Measurements from ENCODE around the gene PSMB7. TPM values are rescaled to one million over a fixed set of nuclear protein-coding genes. Genes with fewer than 3 reads are reported as not detected.

PSMB7 gene
- total RNA-seq, 1 donor from 2014 or later, result 183 TPM

GRCh38 chr9:124364141-124364540 is 51.1 kb downstream of the PSMB7 start:
- Mint-ChIP-seq H3K4me3 (ENCODE audit: unreplicated experiment) (no peak overlapping the region), H3K36me3 (ENCODE audit: low read depth, unreplicated experiment) (peaks cover 6% of the 10 kb centered on the region), H3K9me3 (ENCODE audit: unreplicated experiment) (no peaks in the 10 kb centered on the region), H3K4me1 (ENCODE audit: low read depth, unreplicated experiment) (peaks cover 42% of the 10 kb centered on the region), H3K27ac (ENCODE audit: unreplicated experiment) (no peak overlapping the region), H3K27me3 (ENCODE audit: low read depth, unreplicated experiment) (no peaks in the 10 kb centered on the region)
- peaks cover 27% of the 10 kb centered on the region for H3K4me1 ChIP-seq (ENCODE audit: insufficient read depth, low read length)
- FAIRE-seq (no peak), DNase-seq (ENCODE audit: low read depth) (no peak)
- no peaks in the 10 kb centered on the region for H3K9me3 ChIP-seq (ENCODE audit: insufficient read depth, low read depth, low read length)
- peaks cover 99% of the 10 kb centered on the region for H3K79me2 ChIP-seq (ENCODE audit: insufficient read depth, low read length)
- peaks cover 3% of the 10 kb centered on the region for H3K36me3 ChIP-seq (ENCODE audit: insufficient read depth, low read length)
- H3K4me2 ChIP-seq (ENCODE audit: low read length), result no peak overlapping the region
- no peak overlapping the region for H3K9ac ChIP-seq (ENCODE audit: low read length)
- H4K20me1 ChIP-seq (ENCODE audit: insufficient read depth, low read length), result peaks cover 92% of the 10 kb centered on the region
- H3K4me3 ChIP-seq (ENCODE audit: insufficient read depth, low read depth, low read length), result no peak overlapping the region
- no peak for TF ChIP-seq CTCF (IDR thresholded peaks at IDR 0.05; ENCODE audit: insufficient read depth, low read depth, low read length)
- no peak for TF ChIP-seq EZH2 (IDR thresholded peaks at IDR 0.05; ENCODE audit: insufficient read depth, low read length)
- no peaks in the 10 kb centered on the region for H3K27me3 ChIP-seq (ENCODE audit: insufficient read depth, low read length)
- no peak overlapping the region for H3K27ac ChIP-seq (ENCODE audit: low read depth, low read length)
- H2AFZ ChIP-seq (ENCODE audit: low read depth, low read length), result no peak overlapping the region

- TF ChIP-seq EZH2 (IDR thresholded peaks at IDR 0.05; ENCODE audit: insufficient read depth, low read length) (no peak), CTCF (IDR thresholded peaks at IDR 0.05; ENCODE audit: insufficient read depth, low read depth, low read length) (no peak)
- Histone ChIP-seq H3K4me2 (ENCODE audit: low read length) (peak overlapping the region; percentile 42), H3K4me1 (ENCODE audit: insufficient read depth, low read length) (peaks cover 27% of the 10 kb centered on the region), H3K9ac (ENCODE audit: low read length) (no peak overlapping the region), H2AFZ (ENCODE audit: low read depth, low read length) (no peak overlapping the region), H3K4me3 (ENCODE audit: insufficient read depth, low read depth, low read length) (no peak overlapping the region), H3K79me2 (ENCODE audit: insufficient read depth, low read length) (peaks cover 99% of the 10 kb centered on the region), H3K27ac (ENCODE audit: low read depth, low read length) (peak overlapping the region; percentile 38), H3K9me3 (ENCODE audit: insufficient read depth, low read depth, low read length) (no peaks in the 10 kb centered on the region), H4K20me1 (ENCODE audit: insufficient read depth, low read length) (peaks cover 92% of the 10 kb centered on the region), H3K36me3 (ENCODE audit: insufficient read depth, low read length) (peaks cover 3% of the 10 kb centered on the region), H3K27me3 (ENCODE audit: insufficient read depth, low read length) (no peaks in the 10 kb centered on the region)
- H3K9me3 Mint-ChIP-seq (ENCODE audit: unreplicated experiment), result no peaks in the 10 kb centered on the region
- H3K36me3 Mint-ChIP-seq (ENCODE audit: low read depth, unreplicated experiment), result peaks cover 6% of the 10 kb centered on the region
- H3K27ac Mint-ChIP-seq (ENCODE audit: unreplicated experiment), result peak overlapping the region; percentile 38
- peaks cover 39% of the 10 kb centered on the region for H3K4me1 Mint-ChIP-seq (ENCODE audit: low read depth, unreplicated experiment)
- H3K4me3 Mint-ChIP-seq (ENCODE audit: unreplicated experiment), result peak overlapping the region; percentile 52
- DNase-seq (ENCODE audit: low read depth), result peak; percentile 89
- no peak for FAIRE-seq
- no peaks in the 10 kb centered on the region for H3K27me3 Mint-ChIP-seq (ENCODE audit: low read depth, unreplicated experiment)
Measured at GRCh38 chr9:124363326-124364096, 51.7 kb downstream of the PSMB7 start.

GRCh38 chr9:124361128-124361527 is 54.1 kb downstream of the PSMB7 start:
- peaks cover 34% of the 10 kb centered on the region for H3K4me1 Mint-ChIP-seq (ENCODE audit: low read depth, unreplicated experiment)

More at GRCh38 chr9:124361128-124361527, 54.1 kb downstream of the PSMB7 start:
- peaks cover 96% of the 10 kb centered on the region for H4K20me1 ChIP-seq (ENCODE audit: insufficient read depth, low read length)
- no peak overlapping the region for H3K4me3 ChIP-seq (ENCODE audit: insufficient read depth, low read depth, low read length)
- H3K27me3 ChIP-seq (ENCODE audit: insufficient read depth, low read length), result no peaks in the 10 kb centered on the region
- H3K9ac ChIP-seq (ENCODE audit: low read length), result no peak overlapping the region
- Mint-ChIP-seq H3K36me3 (ENCODE audit: low read depth, unreplicated experiment) (peaks cover 4% of the 10 kb centered on the region), H3K27ac (ENCODE audit: unreplicated experiment) (no peak overlapping the region), H3K4me3 (ENCODE audit: unreplicated experiment) (no peak overlapping the region), H3K27me3 (ENCODE audit: low read depth, unreplicated experiment) (no peaks in the 10 kb centered on the region), H3K9me3 (ENCODE audit: unreplicated experiment) (no peaks in the 10 kb centered on the region)
- H3K27ac ChIP-seq (ENCODE audit: low read depth, low read length), result no peak overlapping the region
- no peaks in the 10 kb centered on the region for H3K9me3 ChIP-seq (ENCODE audit: insufficient read depth, low read depth, low read length)
- FAIRE-seq (no peak), DNase-seq (ENCODE audit: low read depth) (no peak)
- no peak overlapping the region for H2AFZ ChIP-seq (ENCODE audit: low read depth, low read length)
- H3K79me2 ChIP-seq (ENCODE audit: insufficient read depth, low read length), result peaks cover 99% of the 10 kb centered on the region
- H3K4me1 ChIP-seq (ENCODE audit: insufficient read depth, low read length), result peaks cover 14% of the 10 kb centered on the region
- no peak for TF ChIP-seq EZH2 (IDR thresholded peaks at IDR 0.05; ENCODE audit: insufficient read depth, low read length)
- no peak for TF ChIP-seq CTCF (IDR thresholded peaks at IDR 0.05; ENCODE audit: insufficient read depth, low read depth, low read length)
- no peak overlapping the region for H3K4me2 ChIP-seq (ENCODE audit: low read length)
- H3K36me3 ChIP-seq (ENCODE audit: insufficient read depth, low read length), result peaks cover 5% of the 10 kb centered on the region
